CD4-positive, CD25-positive, alpha-beta regulatory T cell (primary cell): ENCODE measurements around the gene KIF5C. TPM values are rescaled to one million over a fixed set of nuclear protein-coding genes. Genes with fewer than 3 reads are reported as not detected.

Experiments
- ATAC-seq, 2 donors: fragments of 150-1000 bp; cut with Tn5 transposase; one replicate each; pipeline ENCODE4 v1.10.0; 2021; ENCODE audit warnings: low read depth in 2 of 2, moderate number of reproducible peaks in 2 of 2, moderate library complexity in 1 of 2
- DNase-seq, 3 donors: peaks; one replicate each; pipeline versions ENCODE4 v3.0.0 to v3.0.0-alpha.2; 2012 to 2022; ENCODE audit warnings: mixed read lengths in 1 of 3
- H3K27ac ChIP-seq: one replicate; pipeline ENCODE4 v1.7.0; 2013; ENCODE audit warnings: mild to moderate bottlenecking, low read length; ENCODE audit not compliant: insufficient read depth, poor library complexity, severe bottlenecking
- H3K27me3 ChIP-seq: one replicate; pipeline ENCODE4 v1.7.0; 2013; ENCODE audit warnings: low read length; ENCODE audit not compliant: control insufficient read depth, insufficient read depth
- H3K36me3 ChIP-seq: one replicate; pipeline ENCODE4 v1.7.0; 2013; ENCODE audit warnings: mild to moderate bottlenecking, low read length, moderate library complexity; ENCODE audit not compliant: control insufficient read depth, insufficient read depth
- H3K4me1 ChIP-seq: 2 replicates; pipeline ENCODE4 v1.7.0; 2013; ENCODE audit warnings: mild to moderate bottlenecking, low read length; ENCODE audit not compliant: insufficient read depth, control insufficient read depth, poor library complexity, severe bottlenecking
- H3K4me3 ChIP-seq: one replicate; pipeline ENCODE4 v1.7.0; 2013; ENCODE audit warnings: low read depth, mild to moderate bottlenecking, low read length, moderate library complexity
- H3K9me3 ChIP-seq, 2 experiments: 1 replicate in 1 of 2; 2 replicates in 1 of 2; pipeline ENCODE4 v1.7.0; 2013; ENCODE audit warnings: low read length in 2 of 2, mild to moderate bottlenecking in 1 of 2, moderate library complexity in 1 of 2; ENCODE audit not compliant: control insufficient read depth in 2 of 2
- H3K27ac Mint-ChIP-seq, 3 donors: one replicate each; pipeline ENCODE4 v1.8.0; 2020 to 2022; ENCODE audit warnings: mild to moderate bottlenecking in 3 of 3, mixed read lengths in 3 of 3, moderate library complexity in 2 of 3
- H3K27me3 Mint-ChIP-seq: one replicate; pipeline ENCODE4 v1.8.0; 2022; ENCODE audit warnings: mild to moderate bottlenecking, mixed read lengths
- H3K36me3 Mint-ChIP-seq: one replicate; pipeline ENCODE4 v1.8.0; 2020; ENCODE audit warnings: mixed read lengths
- H3K4me1 Mint-ChIP-seq, 4 donors: one replicate each; pipeline ENCODE4 v1.8.0; 2020 to 2022; ENCODE audit warnings: mixed read lengths in 4 of 4, mild to moderate bottlenecking in 1 of 4
- H3K4me3 Mint-ChIP-seq, 4 donors: one replicate each; pipeline ENCODE4 v1.8.0; 2020 to 2022; ENCODE audit warnings: mild to moderate bottlenecking in 4 of 4, mixed read lengths in 4 of 4, moderate library complexity in 3 of 4
- H3K9me3 Mint-ChIP-seq, 7 donors: one replicate each; pipeline ENCODE4 v1.8.0; 2020 to 2022; ENCODE audit warnings: mixed read lengths in 7 of 7, mild to moderate bottlenecking in 3 of 7, moderate library complexity in 2 of 7
- polyA plus RNA-seq, 4 donors: library from polyadenylated mRNA; unstranded; fragments of 300-500 nt; fragmentation: Illumina TruSeq; gene quantifications; one replicate each; pipeline ENCODE4 v1.2.3, GENCODE V29; 2021
- total RNA-seq: library from RNA; stranded (reverse); gene quantifications from one replicate; pipeline ENCODE4 v1.2.3, GENCODE V29; 2022

The KIF5C gene
- total and polyA plus RNA-seq, 5 donors from 2014 or later, result 0.54 to 7.7 (median 1.5) TPM

DNA sequence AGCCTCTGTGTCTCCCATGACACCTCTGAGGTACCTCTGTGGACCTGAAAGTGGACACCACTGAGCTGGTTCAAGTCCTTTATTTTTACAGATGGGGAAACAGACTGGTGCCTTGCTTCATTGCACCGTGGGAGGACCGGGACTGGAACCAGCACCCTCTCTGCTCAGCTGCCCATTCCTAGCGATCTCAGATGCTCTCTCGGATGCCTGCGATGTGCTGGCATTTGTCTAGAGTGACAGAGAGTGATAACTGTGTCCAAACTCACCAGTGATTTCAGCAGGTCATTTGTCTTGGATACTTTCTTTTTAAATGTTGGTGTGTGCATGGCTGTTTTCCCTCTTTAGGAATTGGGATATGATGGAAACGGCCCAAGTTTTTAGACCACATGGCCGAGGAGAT, 133.4 kb downstream of the KIF5C start:
- no peak overlapping the region for H3K4me3 ChIP-seq
- H3K4me3 Mint-ChIP-seq, result no peak overlapping the region
- H3K27ac ChIP-seq, result no peak overlapping the region
- no peak overlapping the region for H3K27ac Mint-ChIP-seq
- peaks cover 7% of the 10 kb centered on the region for H3K36me3 ChIP-seq
- peaks cover 4% of the 10 kb centered on the region for H3K36me3 Mint-ChIP-seq
- H3K4me1 Mint-ChIP-seq, result no peaks in the 10 kb centered on the region
- no peaks in the 10 kb centered on the region for H3K9me3 ChIP-seq
- no peaks in the 10 kb centered on the region for H3K4me1 ChIP-seq
- no peak for ATAC-seq
- DNase-seq, result no peak
- H3K27me3 Mint-ChIP-seq, result no peaks in the 10 kb centered on the region
- H3K9me3 Mint-ChIP-seq, result no peaks in the 10 kb centered on the region
- H3K27me3 ChIP-seq, result no peaks in the 10 kb centered on the region

DNA sequence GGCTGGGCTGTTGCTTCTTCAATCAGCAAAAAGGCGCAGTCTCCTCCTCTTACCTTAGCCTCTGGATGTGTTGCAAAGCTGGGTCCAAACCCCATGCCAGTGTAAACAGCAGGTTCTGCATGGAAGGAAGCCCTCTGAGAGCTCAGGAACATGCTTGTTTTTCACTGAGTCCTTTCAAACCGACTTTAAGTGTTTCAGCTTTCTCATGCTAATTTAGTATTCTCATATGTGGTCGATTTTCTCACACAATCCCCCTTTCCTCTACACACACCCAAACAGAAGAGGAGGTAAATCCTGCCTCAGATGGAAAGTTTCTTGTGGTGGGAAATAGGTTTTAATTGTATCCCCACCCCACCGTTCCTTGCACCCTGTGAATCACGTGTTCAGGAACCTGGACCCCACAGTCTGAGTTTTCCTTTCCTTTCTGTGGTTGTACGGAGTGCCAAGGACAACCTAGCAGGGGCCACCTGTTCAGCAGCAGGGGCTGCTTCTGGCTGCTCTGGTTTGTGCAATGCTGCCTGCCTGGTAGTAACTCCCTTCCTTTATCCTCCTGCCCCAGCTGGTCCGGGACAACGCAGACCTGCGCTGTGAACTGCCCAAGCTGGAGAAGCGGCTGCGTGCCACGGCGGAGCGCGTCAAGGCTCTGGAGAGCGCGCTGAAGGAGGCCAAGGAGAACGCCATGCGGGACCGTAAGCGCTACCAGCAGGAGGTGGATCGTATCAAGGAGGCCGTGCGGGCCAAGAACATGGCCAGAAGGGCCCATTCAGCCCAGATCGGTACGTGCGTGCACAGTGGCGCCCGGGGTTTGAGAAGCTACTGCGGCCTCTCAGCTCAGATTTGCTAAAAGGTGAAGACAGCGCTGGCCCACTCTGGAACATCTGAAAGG, 134.8 kb downstream of the KIF5C start:
- Mint-ChIP-seq H3K27ac (no peak overlapping the region), H3K27me3 (no peaks in the 10 kb centered on the region), H3K4me1 (no peaks in the 10 kb centered on the region), H3K9me3 (no peaks in the 10 kb centered on the region), H3K36me3 (peaks cover 4% of the 10 kb centered on the region), H3K4me3 (no peak overlapping the region)
- no peak overlapping the region for H3K4me3 ChIP-seq
- H3K36me3 ChIP-seq, result peaks cover 7% of the 10 kb centered on the region
- ATAC-seq (no peak), DNase-seq (no peak)
- no peak overlapping the region for H3K27ac ChIP-seq
- H3K4me1 ChIP-seq, result no peaks in the 10 kb centered on the region
- no peaks in the 10 kb centered on the region for H3K9me3 ChIP-seq
- H3K27me3 ChIP-seq, result no peaks in the 10 kb centered on the region

DNA sequence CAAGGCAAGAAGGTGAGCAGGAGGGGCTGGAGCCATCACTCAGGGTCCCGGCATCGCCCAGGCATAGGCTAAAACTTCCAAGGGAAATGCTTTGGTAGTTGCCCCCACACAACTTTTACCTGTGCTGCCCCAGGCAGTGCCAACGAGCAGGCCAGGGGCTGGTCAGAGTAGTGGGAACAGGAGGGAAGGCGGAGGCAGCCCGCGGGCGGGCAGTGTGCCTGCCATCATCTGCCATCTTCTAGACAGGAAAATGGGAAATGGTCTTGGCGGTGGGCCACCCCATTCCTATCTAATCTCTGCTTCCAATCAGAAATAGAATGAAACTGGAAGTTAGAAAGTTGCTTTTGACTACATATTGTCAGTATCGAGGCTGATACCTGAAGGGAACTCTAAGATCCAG, 137.5 kb downstream of the KIF5C start:
- H3K36me3 Mint-ChIP-seq, result peaks cover 4% of the 10 kb centered on the region
- Histone ChIP-seq H3K27me3 (no peaks in the 10 kb centered on the region), H3K4me1 (no peaks in the 10 kb centered on the region), H3K4me3 (no peak overlapping the region), H3K27ac (no peak overlapping the region), H3K36me3 (peaks cover 7% of the 10 kb centered on the region), H3K9me3 (no peaks in the 10 kb centered on the region)
- DNase-seq (no peak), ATAC-seq (no peak)
- no peak overlapping the region for H3K4me3 Mint-ChIP-seq
- no peak overlapping the region for H3K27ac Mint-ChIP-seq
- H3K4me1 Mint-ChIP-seq, result peaks cover 0 to 4% (median under 1%) of the 10 kb centered on the region in 4 donors
- H3K27me3 Mint-ChIP-seq, result peaks cover 4% of the 10 kb centered on the region
- H3K9me3 Mint-ChIP-seq, result peaks cover 0 to 1% (median 0%) of the 10 kb centered on the region in 7 donors

DNA sequence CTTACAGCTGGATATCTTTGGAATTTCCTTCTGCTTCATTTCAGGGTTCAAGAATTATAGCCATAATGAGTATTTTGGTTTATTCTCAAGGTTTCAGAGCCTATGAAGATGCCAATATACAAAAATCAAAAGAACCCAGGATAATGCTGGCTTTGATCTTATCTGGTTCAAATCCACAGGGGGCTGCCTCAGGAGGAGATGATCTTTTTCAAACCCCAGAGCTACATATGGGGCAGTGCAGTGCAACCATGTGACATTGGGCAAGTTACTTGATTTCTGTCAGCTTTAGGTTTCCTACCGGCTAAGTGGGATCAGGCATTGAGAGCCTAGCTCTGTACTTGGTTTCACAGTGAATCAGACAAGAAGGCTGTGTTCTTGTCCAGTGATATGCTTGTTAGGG, 140.5 kb downstream of the KIF5C start:
- Histone ChIP-seq H3K4me1 (no peaks in the 10 kb centered on the region), H3K4me3 (no peak overlapping the region), H3K27ac (no peak overlapping the region), H3K36me3 (peaks cover 5% of the 10 kb centered on the region), H3K27me3 (no peaks in the 10 kb centered on the region), H3K9me3 (no peaks in the 10 kb centered on the region)
- ATAC-seq (no peak), DNase-seq (no peak)
- Mint-ChIP-seq H3K27ac (no peak overlapping the region), H3K9me3 (peaks cover 0 to 1% (median 0%) of the 10 kb centered on the region in 7 donors), H3K36me3 (peaks cover 4% of the 10 kb centered on the region), H3K4me3 (no peak overlapping the region), H3K4me1 (peaks cover 0 to 4% (median under 1%) of the 10 kb centered on the region in 4 donors), H3K27me3 (peaks cover 11% of the 10 kb centered on the region)

DNA sequence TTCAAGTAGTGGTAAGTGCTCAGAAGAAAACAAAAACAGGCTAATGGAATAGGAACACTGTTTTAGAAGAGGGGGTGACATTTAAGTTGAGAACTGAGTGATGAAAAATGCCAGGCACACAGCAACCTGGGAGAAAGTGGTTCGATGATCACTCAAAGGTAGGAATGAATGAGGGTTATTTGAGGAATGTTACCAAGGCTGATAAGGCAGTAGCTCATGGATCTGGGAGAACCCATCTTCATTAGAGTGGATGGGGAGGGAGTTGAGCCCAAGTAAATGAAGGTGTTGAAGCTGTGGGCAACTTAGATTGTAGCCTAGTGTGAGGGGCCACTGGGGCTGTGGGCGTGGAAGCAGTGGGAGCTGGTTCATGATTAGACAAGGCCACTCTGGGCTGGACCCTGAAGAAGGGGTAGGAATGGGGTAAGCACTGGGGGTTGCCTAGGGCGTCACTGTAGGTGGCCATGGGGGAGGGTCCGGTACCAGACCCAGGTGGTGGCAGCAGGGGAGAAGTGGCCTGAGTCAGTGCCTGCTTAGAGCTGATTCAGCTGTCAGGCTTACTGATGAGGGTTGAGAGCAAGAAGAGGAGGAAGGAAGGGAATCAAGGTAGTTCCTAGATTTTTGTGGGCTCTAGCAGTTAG, 141.0 kb downstream of the KIF5C start:
- H3K4me3 ChIP-seq, result no peak overlapping the region
- no peaks in the 10 kb centered on the region for H3K36me3 ChIP-seq
- peaks cover 4% of the 10 kb centered on the region for H3K36me3 Mint-ChIP-seq
- H3K27me3 Mint-ChIP-seq, result peaks cover 11% of the 10 kb centered on the region
- H3K4me1 ChIP-seq, result no peaks in the 10 kb centered on the region
- no peak for ATAC-seq
- H3K9me3 ChIP-seq, result no peaks in the 10 kb centered on the region
- H3K27me3 ChIP-seq, result no peaks in the 10 kb centered on the region
- H3K27ac Mint-ChIP-seq, result peak overlapping the region in 1 of 3 donors; percentile 49
- no peak overlapping the region for H3K4me3 Mint-ChIP-seq
- peaks cover 0 to 4% (median under 1%) of the 10 kb centered on the region in 4 donors for H3K4me1 Mint-ChIP-seq
- no peak for DNase-seq
- H3K9me3 Mint-ChIP-seq, result peaks cover 0 to 1% (median 0%) of the 10 kb centered on the region in 7 donors
- no peak overlapping the region for H3K27ac ChIP-seq

DNA sequence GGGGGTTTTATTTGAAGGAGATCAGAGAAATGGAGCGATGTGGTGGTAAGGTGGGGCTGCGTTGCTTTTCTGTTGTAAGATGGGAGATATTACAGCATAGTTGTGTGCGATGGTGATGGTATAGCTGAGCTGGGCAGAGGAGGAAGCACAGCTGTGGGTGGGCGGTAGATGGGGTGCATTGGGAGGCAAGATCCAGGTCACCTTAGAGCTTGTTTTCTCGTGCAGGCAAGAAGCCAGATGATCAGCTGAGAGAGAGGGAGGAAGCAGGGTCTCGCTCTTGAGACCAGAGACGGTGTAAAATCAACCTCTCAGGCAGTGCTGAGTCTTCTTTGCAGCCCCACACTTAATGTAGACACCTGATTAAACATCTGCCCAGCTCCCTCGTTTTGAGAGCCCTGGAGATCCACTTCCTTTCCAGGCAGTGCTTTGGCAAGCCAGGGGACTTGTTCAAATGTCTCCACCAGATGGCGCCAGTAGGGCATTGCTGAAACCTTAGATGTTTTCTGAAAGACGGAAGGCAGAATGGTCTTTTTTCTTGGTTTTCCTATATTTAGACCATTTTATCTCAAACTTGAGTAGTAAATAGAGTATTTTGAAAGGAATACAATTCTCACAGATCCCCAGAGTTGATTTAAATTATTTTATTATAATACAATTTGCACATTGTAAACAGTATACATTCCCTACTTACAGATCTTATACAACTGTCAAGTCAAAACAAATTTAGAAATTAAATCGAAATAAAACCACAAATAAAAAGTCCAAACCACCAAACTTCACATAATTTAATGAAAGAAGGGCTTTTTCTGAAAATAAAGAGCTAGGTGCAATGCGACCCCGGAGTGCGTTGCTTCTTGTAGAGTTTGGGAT, 142.3 kb downstream of the KIF5C start:
- Histone ChIP-seq H3K36me3 (no peaks in the 10 kb centered on the region), H3K4me1 (no peaks in the 10 kb centered on the region), H3K27me3 (no peaks in the 10 kb centered on the region), H3K27ac (no peak overlapping the region), H3K9me3 (no peaks in the 10 kb centered on the region), H3K4me3 (no peak overlapping the region)
- H3K36me3 Mint-ChIP-seq, result no peaks in the 10 kb centered on the region
- H3K27ac Mint-ChIP-seq, result peak overlapping the region in 1 of 3 donors; percentile 33
- no peak overlapping the region for H3K4me3 Mint-ChIP-seq
- peak; percentile 44 to 77 (median 59) for DNase-seq
- H3K27me3 Mint-ChIP-seq, result peaks cover 11% of the 10 kb centered on the region
- ATAC-seq, result peak in 1 of 2 donors; percentile 56
- peaks cover 0 to 1% (median 0%) of the 10 kb centered on the region in 7 donors for H3K9me3 Mint-ChIP-seq
- peaks cover 0 to 4% (median under 1%) of the 10 kb centered on the region in 4 donors for H3K4me1 Mint-ChIP-seq

DNA sequence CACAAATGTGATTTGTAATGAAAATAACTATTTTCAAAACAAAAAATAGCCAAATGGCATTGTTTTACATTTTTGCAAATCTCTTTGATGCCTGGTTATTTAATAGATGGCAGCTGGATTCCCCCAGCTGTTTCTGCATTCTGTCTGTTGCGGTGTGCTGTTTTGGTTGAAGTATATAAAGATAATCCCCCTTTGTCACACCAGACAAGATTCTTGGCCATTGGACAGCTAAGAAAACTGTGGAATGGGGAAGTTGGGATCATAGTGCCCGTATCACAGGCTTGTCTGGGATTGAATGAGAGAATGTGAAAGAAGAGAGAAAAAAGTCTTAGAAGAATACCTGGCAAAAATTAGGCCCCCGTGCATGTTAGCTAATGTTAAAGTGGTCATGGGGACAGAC, 144.0 kb downstream of the KIF5C start:
- Mint-ChIP-seq H3K9me3 (peaks cover 0 to 1% (median 0%) of the 10 kb centered on the region in 7 donors), H3K4me1 (peaks cover 0 to 4% (median under 1%) of the 10 kb centered on the region in 4 donors), H3K27me3 (peaks cover 11% of the 10 kb centered on the region), H3K4me3 (no peak overlapping the region), H3K27ac (no peak overlapping the region), H3K36me3 (no peaks in the 10 kb centered on the region)
- no peak for DNase-seq
- Histone ChIP-seq H3K4me3 (no peak overlapping the region), H3K27ac (no peak overlapping the region), H3K27me3 (no peaks in the 10 kb centered on the region), H3K4me1 (no peaks in the 10 kb centered on the region), H3K9me3 (no peaks in the 10 kb centered on the region), H3K36me3 (no peaks in the 10 kb centered on the region)
- ATAC-seq, result no peak
